Stimulated activated memory B cell treated with anti-CD40 and anti-IgM and Interleukin-4, amounts not matched to agents 10 μg/mL and 1 μg/mL and 100 μg/mL, for 72 hours (primary cell): Measurements from ENCODE around the gene SPEN.
"Not testable (repeated sequence)": the region's sequence is repeated elsewhere in the genome, so short reads cannot be mapped to it uniquely, and the experiment has no call there.

Experiments
- ATAC-seq: fragments of 150-1000 bp; cut with Tn5 transposase; 2 replicates; pipeline ENCODE4 v1.10.0; 2021
- H3K27ac Mint-ChIP-seq: one replicate; pipeline ENCODE4 v1.8.0; 2022; ENCODE audit warnings: mild to moderate bottlenecking, mixed read lengths
- H3K27me3 Mint-ChIP-seq: one replicate; pipeline ENCODE4 v1.8.0; 2022; ENCODE audit warnings: mixed read lengths
- H3K36me3 Mint-ChIP-seq: one replicate; pipeline ENCODE4 v1.8.0; 2022; ENCODE audit warnings: mixed read lengths
- H3K4me1 Mint-ChIP-seq: one replicate; pipeline ENCODE4 v1.8.0; 2022; ENCODE audit warnings: mixed read lengths
- H3K4me3 Mint-ChIP-seq: one replicate; pipeline ENCODE4 v1.8.0; 2022; ENCODE audit warnings: mild to moderate bottlenecking, moderate library complexity, mixed read lengths
- H3K9me3 Mint-ChIP-seq: one replicate; pipeline ENCODE4 v1.8.0; 2022; ENCODE audit warnings: mixed read lengths

SPEN gene

GRCh38 chr1:15825800-15826199 is 21.7 kb upstream of the SPEN start:
- no peaks in the 10 kb centered on the region for H3K9me3 Mint-ChIP-seq

GRCh38 chr1:15826810-15827507 is 20.5 kb upstream of the SPEN start:
- Mint-ChIP-seq H3K4me1 (peaks cover 56% of the 10 kb centered on the region), H3K36me3 (peaks cover 4% of the 10 kb centered on the region), H3K9me3 (no peaks in the 10 kb centered on the region), H3K27me3 (no peaks in the 10 kb centered on the region), H3K4me3 (no peak overlapping the region), H3K27ac (peak overlapping the region; percentile 29)
- no peak for ATAC-seq

More at GRCh38 chr1:15825800-15826199, 21.7 kb upstream of the SPEN start:
- Mint-ChIP-seq H3K4me3 (no peak overlapping the region), H3K27me3 (no peaks in the 10 kb centered on the region), H3K27ac (peak overlapping the region; percentile 13), H3K36me3 (no peaks in the 10 kb centered on the region), H3K4me1 (peaks cover 46% of the 10 kb centered on the region)
- ATAC-seq: peak; percentile 27

GRCh38 chr1:15827567-15827966 is 19.9 kb upstream of the SPEN start:
- H3K27ac Mint-ChIP-seq, H3K36me3 Mint-ChIP-seq, ATAC-seq, H3K27me3 Mint-ChIP-seq, H3K9me3 Mint-ChIP-seq, H3K4me3 Mint-ChIP-seq: not testable (repeated sequence)
- H3K4me1 Mint-ChIP-seq: peaks cover 59% of the 10 kb centered on the region

- not testable (repeated sequence) for H3K9me3 Mint-ChIP-seq, ATAC-seq, H3K27me3 Mint-ChIP-seq, H3K36me3 Mint-ChIP-seq, H3K4me3 Mint-ChIP-seq
- H3K27ac Mint-ChIP-seq: peak overlapping the region; percentile 83
- H3K4me1 Mint-ChIP-seq: peaks cover 64% of the 10 kb centered on the region
Measured at GRCh38 chr1:15828931-15829330, 18.6 kb upstream of the SPEN start.

GRCh38 chr1:15830258-15830657 is 17.2 kb upstream of the SPEN start:
- Mint-ChIP-seq H3K4me1 (peaks cover 68% of the 10 kb centered on the region), H3K9me3 (no peaks in the 10 kb centered on the region), H3K27ac (peak overlapping the region; percentile 83), H3K4me3 (peak overlapping the region; percentile 49), H3K36me3 (peaks cover 5% of the 10 kb centered on the region), H3K27me3 (no peaks in the 10 kb centered on the region)
- ATAC-seq: no peak

- Mint-ChIP-seq H3K4me3 (peak overlapping the region; percentile 94), H3K36me3 (peaks cover 5% of the 10 kb centered on the region), H3K4me1 (peaks cover 69% of the 10 kb centered on the region), H3K9me3 (no peaks in the 10 kb centered on the region), H3K27ac (peak overlapping the region; percentile 99), H3K27me3 (no peaks in the 10 kb centered on the region)
- no peak for ATAC-seq
Measured at GRCh38 chr1:15833069-15833679, 14.3 kb upstream of the SPEN start.

- Mint-ChIP-seq H3K4me3 (peak overlapping the region; percentile 94), H3K36me3 (peaks cover 5% of the 10 kb centered on the region), H3K9me3 (no peaks in the 10 kb centered on the region), H3K27me3 (no peaks in the 10 kb centered on the region), H3K27ac (peak overlapping the region; percentile 99), H3K4me1 (peaks cover 65% of the 10 kb centered on the region)
- no peak for ATAC-seq
Measured at GRCh38 chr1:15833842-15834405, 13.6 kb upstream of the SPEN start.

- H3K4me3 Mint-ChIP-seq: peak overlapping the region; percentile 94
- H3K27me3 Mint-ChIP-seq: no peaks in the 10 kb centered on the region
- ATAC-seq: peak; percentile 72
- peaks cover 5% of the 10 kb centered on the region for H3K36me3 Mint-ChIP-seq
- peaks cover 58% of the 10 kb centered on the region for H3K4me1 Mint-ChIP-seq
- peak overlapping the region; percentile 99 for H3K27ac Mint-ChIP-seq
- no peaks in the 10 kb centered on the region for H3K9me3 Mint-ChIP-seq
Measured at GRCh38 chr1:15834406-15835204, 12.9 kb upstream of the SPEN start.

GRCh38 chr1:15835205-15835740 is 12.2 kb upstream of the SPEN start:
- Mint-ChIP-seq H3K27me3 (no peaks in the 10 kb centered on the region), H3K4me3 (peak overlapping the region; percentile 94), H3K9me3 (no peaks in the 10 kb centered on the region), H3K27ac (peak overlapping the region; percentile 99), H3K4me1 (peaks cover 51% of the 10 kb centered on the region), H3K36me3 (peaks cover 5% of the 10 kb centered on the region)
- peak; percentile 6 for ATAC-seq

- peak; percentile 64 for ATAC-seq
- Mint-ChIP-seq H3K27me3 (no peaks in the 10 kb centered on the region), H3K36me3 (peaks cover 5% of the 10 kb centered on the region), H3K9me3 (no peaks in the 10 kb centered on the region), H3K27ac (peak overlapping the region; percentile 99), H3K4me1 (peaks cover 45% of the 10 kb centered on the region), H3K4me3 (peak overlapping the region; percentile 94)
Measured at GRCh38 chr1:15835741-15836510, 11.6 kb upstream of the SPEN start.

GRCh38 chr1:15836511-15836771 is 11.1 kb upstream of the SPEN start:
- not testable (repeated sequence) for H3K9me3 Mint-ChIP-seq, ATAC-seq, H3K27me3 Mint-ChIP-seq, H3K36me3 Mint-ChIP-seq
- peaks cover 42% of the 10 kb centered on the region for H3K4me1 Mint-ChIP-seq
- peak overlapping the region; percentile 94 for H3K4me3 Mint-ChIP-seq
- H3K27ac Mint-ChIP-seq: peak overlapping the region; percentile 99

GRCh38 chr1:15836772-15837669 is 10.5 kb upstream of the SPEN start:
- no peaks in the 10 kb centered on the region for H3K9me3 Mint-ChIP-seq
- H3K27me3 Mint-ChIP-seq: no peaks in the 10 kb centered on the region
- H3K36me3 Mint-ChIP-seq: peaks cover under 1% of the 10 kb centered on the region
- peak; percentile 75 for ATAC-seq
- peaks cover 36% of the 10 kb centered on the region for H3K4me1 Mint-ChIP-seq
- H3K27ac Mint-ChIP-seq: peak overlapping the region; percentile 99
- H3K4me3 Mint-ChIP-seq: peak overlapping the region; percentile 94

GRCh38 chr1:15837931-15838330 is 9.6 kb upstream of the SPEN start:
- Mint-ChIP-seq H3K36me3 (no peaks in the 10 kb centered on the region), H3K27me3 (no peaks in the 10 kb centered on the region), H3K4me3 (peak overlapping the region; percentile 94), H3K27ac (peak overlapping the region; percentile 99), H3K4me1 (peaks cover 33% of the 10 kb centered on the region), H3K9me3 (no peaks in the 10 kb centered on the region)
- no peak for ATAC-seq

- Mint-ChIP-seq H3K4me3 (no peak overlapping the region), H3K27me3 (no peaks in the 10 kb centered on the region), H3K27ac (peak overlapping the region; percentile 99), H3K36me3 (no peaks in the 10 kb centered on the region), H3K9me3 (no peaks in the 10 kb centered on the region), H3K4me1 (peaks cover 30% of the 10 kb centered on the region)
- no peak for ATAC-seq
Measured at GRCh38 chr1:15838721-15839120, 8.8 kb upstream of the SPEN start.
